NCI-H748 (cell line): ENCODE data around the gene CEL.
"Not testable (repeated sequence)": the region's sequence is repeated elsewhere in the genome, so short reads cannot be mapped to it uniquely, and the experiment has no call there.

Experiments
- DNase-seq: peaks from one replicate; lab custom pipeline; 2025; ENCODE audit not compliant: unreplicated experiment; lab: John Stamatoyannopoulos, UW

The CEL gene

GRCh38 chr9:133080786-133081779 lies 19.3 kb downstream of the CEL start:
- not testable (repeated sequence) for DNase-seq

GRCh38 chr9:133081957-133082644 lies 20.3 kb downstream of the CEL start:
- not testable (repeated sequence) for DNase-seq

- DNase-seq = not testable (repeated sequence)
Measured at GRCh38 chr9:133083688-133084087, 21.9 kb downstream of the CEL start.

GRCh38 chr9:133086212-133086860 lies 24.6 kb downstream of the CEL start:
- DNase-seq = not testable (repeated sequence)

GRCh38 chr9:133086894-133087293 lies 25.1 kb downstream of the CEL start:
- no peak for DNase-seq

GRCh38 chr9:133087429-133088145 lies 25.8 kb downstream of the CEL start:
- DNase-seq = no peak

GRCh38 chr9:133088146-133088750 lies 26.5 kb downstream of the CEL start:
- DNase-seq = no peak

GRCh38 chr9:133088756-133089155 lies 27.0 kb downstream of the CEL start:
- no peak for DNase-seq

- DNase-seq = peak; percentile 84
Measured at GRCh38 chr9:133089271-133089671, 27.5 kb downstream of the CEL start.

GRCh38 chr9:133090187-133090586 lies 28.4 kb downstream of the CEL start:
- DNase-seq = no peak

- no peak for DNase-seq
Measured at GRCh38 chr9:133090752-133091385, 29.1 kb downstream of the CEL start.

- not testable (repeated sequence) for DNase-seq
Measured at GRCh38 chr9:133094351-133094750, 32.6 kb downstream of the CEL start.

- no peak for DNase-seq
Measured at GRCh38 chr9:133094842-133095393, 33.1 kb downstream of the CEL start.

- no peak for DNase-seq
Measured at GRCh38 chr9:133098104-133098754, 36.4 kb downstream of the CEL start.

GRCh38 chr9:133098871-133099270 lies 37.1 kb downstream of the CEL start:
- DNase-seq = no peak

GRCh38 chr9:133099726-133100505 lies 38.1 kb downstream of the CEL start:
- no peak for DNase-seq

- no peak for DNase-seq
Measured at GRCh38 chr9:133100506-133101355, 39.0 kb downstream of the CEL start.
